K562 (cell line): ENCODE measurements around the gene GJA9. TPM values are rescaled to one million over a fixed set of nuclear protein-coding genes. Genes with fewer than 3 reads are reported as not detected.

ENCODE experiments used
- CBX1 ChIP-seq: sonication (generic); IDR thresholded peaks from 2 replicates; pipeline ENCODE4 v1.6.1; 2016; ENCODE audit warnings: antibody characterized with exemption, low read depth, mild to moderate bottlenecking
- E4F1 ChIP-seq: fragments of 250-450 bp; sonication (Bioruptor Pico); IDR thresholded peaks from 2 replicates; pipeline ENCODE4 v1.5.0; 2021; ENCODE audit warnings: mild to moderate bottlenecking, borderline replicate concordance
- FOXP4 ChIP-seq: sonication (generic); formaldehyde crosslinking; IDR thresholded peaks from 2 replicates; pipeline ENCODE4 v1.8.0; 2022; ENCODE audit warnings: mild to moderate bottlenecking, missing genetic modification reagents, borderline replicate concordance
- NCOR1 ChIP-seq: fragments of 450-650 bp; IDR thresholded peaks from 2 replicates; pipeline ENCODE4 v1.6.1; 2016; ENCODE audit warnings: mild to moderate bottlenecking, moderate library complexity
- NFIC ChIP-seq: fragments of 450-650 bp; IDR thresholded peaks from 2 replicates; pipeline ENCODE4 v1.6.1; 2017; ENCODE audit warnings: mild to moderate bottlenecking, inconsistent platforms
- NFRKB ChIP-seq: fragments of 450-650 bp; IDR thresholded peaks from 2 replicates; pipeline ENCODE4 v1.6.1; 2016; ENCODE audit warnings: low read depth
- RNF219 ChIP-seq: fragments of 250-450 bp; sonication (Bioruptor Pico); IDR thresholded peaks from 2 replicates; pipeline ENCODE4 v1.5.0; 2022; ENCODE audit warnings: mild to moderate bottlenecking
- TAF9B ChIP-seq: fragments of 450-650 bp; IDR thresholded peaks from 2 replicates; pipeline ENCODE4 v1.6.1; 2018; ENCODE audit warnings: mild to moderate bottlenecking; ENCODE audit not compliant: partially characterized antibody
- TEAD4 ChIP-seq, 2 experiments: sonication (generic) in 1 of 2; formaldehyde crosslinking in 1 of 2; IDR thresholded peaks; 2 replicates each; pipeline versions ENCODE4 v1.6.1 to v1.8.0; 2012 to 2022; ENCODE audit warnings: borderline replicate concordance in 1 of 2, inconsistent platforms in 1 of 2, low read length in 1 of 2, mild to moderate bottlenecking in 1 of 2, missing genetic modification reagents in 1 of 2
- ZBTB9 ChIP-seq: fragments of 450-650 bp; formaldehyde crosslinking; IDR thresholded peaks from 2 replicates; pipeline ENCODE4 v1.4.0; 2020; ENCODE audit warnings: mild to moderate bottlenecking, moderate library complexity
- ZNF212 ChIP-seq: fragments of 450-650 bp; formaldehyde crosslinking; IDR thresholded peaks from 2 replicates; pipeline ENCODE4 v1.4.0; 2020; ENCODE audit warnings: mild to moderate bottlenecking
- polyA plus RNA-seq, 8 experiments: library from polyadenylated mRNA; depleted of rRNA in 4 of 8; stranded (reverse) in 5 of 8; unstranded in 3 of 8; fragments of >200 nt; fragmentation: Nextera tagmentation in 2 of 8; fragmentation: Illumina TruSeq in 1 of 8; extraction: Ambion mirVana in 2 of 8; extraction: Trizol in 1 of 8; gene quantifications; 2 replicates each; pipeline versions ENCODE4 v1.2.1 to v1.2.3, GENCODE V29; 2011 to 2014; ENCODE audit warnings: inconsistent platforms in 1 of 8, missing spikeins in 1 of 8
- total RNA-seq, 7 experiments: library from RNA; depleted of rRNA in 6 of 7; stranded (reverse); fragments of >200 nt in 6 of 7; fragmentation: Illumina TruSeq in 2 of 7; extraction: Trizol in 2 of 7; gene quantifications; 2 replicates each; pipeline versions ENCODE4 v1.2.1 to v1.2.3, GENCODE V29; 2011 to 2021; ENCODE audit warnings: low replicate concordance in 1 of 7
- TF ChIP-seq, protein P1 (sequence below), 2 experiments: IDR thresholded peaks; 2 replicates each; pipeline ENCODE4 v1.6.1; 2011; ENCODE audit warnings: borderline replicate concordance in 1 of 2, control low read depth in 1 of 2, low read depth in 1 of 2, low read length in 1 of 2, mild to moderate bottlenecking in 1 of 2, mixed read lengths in 1 of 2, moderate library complexity in 1 of 2; ENCODE audit not compliant: insufficient read depth in 1 of 2, insufficient read length in 1 of 2, poor library complexity in 1 of 2, severe bottlenecking in 1 of 2; ENCODE audit errors: extremely low read depth in 1 of 2
- TF ChIP-seq, protein P2 (sequence below): fragments of 250-450 bp; sonication (Bioruptor Pico); IDR thresholded peaks from 2 replicates; pipeline ENCODE4 v1.4.0; 2020; ENCODE audit warnings: mild to moderate bottlenecking, moderate library complexity

The GJA9 gene
- total and polyA plus RNA-seq, 9 of the 15 experiments (the other 6 are each of a cell fraction or from before 2014, with no cell fraction given) = not detected

DNA sequence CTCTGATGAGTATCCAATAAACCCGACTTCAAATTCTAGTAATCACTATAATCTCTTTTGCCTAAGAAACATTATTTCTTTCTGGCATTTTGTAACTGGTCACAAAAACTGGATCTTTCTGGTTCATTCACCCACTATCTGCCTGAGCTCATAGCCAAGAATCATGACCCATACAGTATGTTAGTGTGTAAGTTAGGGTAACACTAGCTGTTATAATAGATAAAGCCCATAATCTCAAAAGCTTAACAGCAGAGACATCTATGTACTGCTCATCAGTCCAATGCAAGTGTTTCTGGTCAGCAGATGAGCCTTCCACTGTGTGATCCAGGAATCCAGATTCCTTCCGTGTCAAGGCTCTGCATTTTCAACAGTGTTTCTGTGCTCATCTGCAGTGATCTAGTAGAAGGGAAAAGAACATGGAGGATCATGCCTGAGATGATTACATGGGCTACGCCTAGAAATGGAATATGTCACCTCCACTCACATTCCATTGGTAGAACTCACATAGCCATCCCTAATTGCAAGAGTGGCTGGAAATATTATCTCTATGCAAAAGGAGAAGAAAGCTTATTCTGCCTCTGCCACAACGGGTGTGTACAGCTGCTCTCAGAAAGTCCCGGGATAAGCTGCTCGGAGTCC, 49.5 kb downstream of the GJA9 start (continued):
- TF ChIP-seq ZBTB9 (no peak), ZNF212 (CRISPR knock-in tag) (no peak), CBX1 (no peak), NFIC (0 out of 2 replicates have a peak, but pooled peaks have one; percentile 23), RNF219 (CRISPR knock-in tag) (no peak), TEAD4 (IDR thresholded peaks at IDR 0.05; ENCODE audit: low read length) (peak; percentile 86), TEAD4 (CRISPR knock-in tag; IDR thresholded peaks at IDR 0.05; ENCODE audit: borderline replicate concordance) (no peak), FOXP4 (CRISPR knock-in tag) (no peak), E4F1 (CRISPR knock-in tag) (no peak), NCOR1 (peak; percentile 57), TAF9B (no peak), NFRKB (no peak)
- TF ChIP-seq, protein P1, sequence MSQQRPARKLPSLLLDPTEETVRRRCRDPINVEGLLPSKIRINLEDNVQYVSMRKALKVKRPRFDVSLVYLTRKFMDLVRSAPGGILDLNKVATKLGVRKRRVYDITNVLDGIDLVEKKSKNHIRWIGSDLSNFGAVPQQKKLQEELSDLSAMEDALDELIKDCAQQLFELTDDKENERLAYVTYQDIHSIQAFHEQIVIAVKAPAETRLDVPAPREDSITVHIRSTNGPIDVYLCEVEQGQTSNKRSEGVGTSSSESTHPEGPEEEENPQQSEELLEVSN (IDR thresholded peaks at IDR 0.05; ENCODE audit: borderline replicate concordance in 1 of 2, extremely low read depth in 1 of 2, insufficient read depth in 1 of 2, insufficient read length in 1 of 2, low read depth in 1 of 2, low read length in 1 of 2, poor library complexity in 1 of 2, severe bottlenecking in 1 of 2) = no peak
- TF ChIP-seq, protein P2, sequence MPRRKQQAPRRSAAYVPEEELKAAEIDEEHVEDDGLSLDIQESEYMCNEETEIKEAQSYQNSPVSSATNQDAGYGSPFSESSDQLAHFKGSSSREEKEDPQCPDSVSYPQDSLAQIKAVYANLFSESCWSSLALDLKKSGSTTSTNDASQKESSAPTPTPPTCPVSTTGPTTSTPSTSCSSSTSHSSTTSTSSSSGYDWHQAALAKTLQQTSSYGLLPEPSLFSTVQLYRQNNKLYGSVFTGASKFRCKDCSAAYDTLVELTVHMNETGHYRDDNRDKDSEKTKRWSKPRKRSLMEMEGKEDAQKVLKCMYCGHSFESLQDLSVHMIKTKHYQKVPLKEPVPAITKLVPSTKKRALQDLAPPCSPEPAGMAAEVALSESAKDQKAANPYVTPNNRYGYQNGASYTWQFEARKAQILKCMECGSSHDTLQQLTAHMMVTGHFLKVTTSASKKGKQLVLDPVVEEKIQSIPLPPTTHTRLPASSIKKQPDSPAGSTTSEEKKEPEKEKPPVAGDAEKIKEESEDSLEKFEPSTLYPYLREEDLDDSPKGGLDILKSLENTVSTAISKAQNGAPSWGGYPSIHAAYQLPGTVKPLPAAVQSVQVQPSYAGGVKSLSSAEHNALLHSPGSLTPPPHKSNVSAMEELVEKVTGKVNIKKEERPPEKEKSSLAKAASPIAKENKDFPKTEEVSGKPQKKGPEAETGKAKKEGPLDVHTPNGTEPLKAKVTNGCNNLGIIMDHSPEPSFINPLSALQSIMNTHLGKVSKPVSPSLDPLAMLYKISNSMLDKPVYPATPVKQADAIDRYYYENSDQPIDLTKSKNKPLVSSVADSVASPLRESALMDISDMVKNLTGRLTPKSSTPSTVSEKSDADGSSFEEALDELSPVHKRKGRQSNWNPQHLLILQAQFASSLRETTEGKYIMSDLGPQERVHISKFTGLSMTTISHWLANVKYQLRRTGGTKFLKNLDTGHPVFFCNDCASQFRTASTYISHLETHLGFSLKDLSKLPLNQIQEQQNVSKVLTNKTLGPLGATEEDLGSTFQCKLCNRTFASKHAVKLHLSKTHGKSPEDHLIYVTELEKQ (CRISPR knock-in tag) = no peak
